SW480 (cell line): ENCODE results near the gene LIME1.
A peak's percentile ranks its signal among the peaks of the same experiment; 100 is the strongest.

ENCODE experiments used
- DNase-seq: peaks from one replicate; pipeline ENCODE4 v3.0.0-alpha.2; 2016; ENCODE audit warnings: low spot score

The LIME1 gene

DNA sequence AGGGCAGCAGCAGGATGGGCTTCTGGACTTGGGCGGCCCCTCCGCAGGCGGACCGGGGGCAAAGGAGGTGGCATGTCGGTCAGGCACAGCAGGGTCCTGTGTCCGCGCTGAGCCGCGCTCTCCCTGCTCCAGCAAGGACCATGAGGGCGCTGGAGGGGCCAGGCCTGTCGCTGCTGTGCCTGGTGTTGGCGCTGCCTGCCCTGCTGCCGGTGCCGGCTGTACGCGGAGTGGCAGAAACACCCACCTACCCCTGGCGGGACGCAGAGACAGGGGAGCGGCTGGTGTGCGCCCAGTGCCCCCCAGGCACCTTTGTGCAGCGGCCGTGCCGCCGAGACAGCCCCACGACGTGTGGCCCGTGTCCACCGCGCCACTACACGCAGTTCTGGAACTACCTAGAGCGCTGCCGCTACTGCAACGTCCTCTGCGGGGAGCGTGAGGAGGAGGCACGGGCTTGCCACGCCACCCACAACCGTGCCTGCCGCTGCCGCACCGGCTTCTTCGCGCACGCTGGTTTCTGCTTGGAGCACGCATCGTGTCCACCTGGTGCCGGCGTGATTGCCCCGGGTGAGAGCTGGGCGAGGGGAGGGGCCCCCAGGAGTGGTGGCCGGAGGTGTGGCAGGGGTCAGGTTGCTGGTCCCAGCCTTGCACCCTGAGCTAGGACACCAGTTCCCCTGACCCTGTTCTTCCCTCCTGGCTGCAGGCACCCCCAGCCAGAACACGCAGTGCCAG is 39.7 kb upstream of the LIME1 start, which contains the start of gene TNFRSF6B:
TSS of gene TNFRSF6B (plus strand) at position 25 of the 729 bp plus-strand sequence. CDS start at position 141, 116 bp downstream.
- DNase-seq: peak; percentile 38

DNA sequence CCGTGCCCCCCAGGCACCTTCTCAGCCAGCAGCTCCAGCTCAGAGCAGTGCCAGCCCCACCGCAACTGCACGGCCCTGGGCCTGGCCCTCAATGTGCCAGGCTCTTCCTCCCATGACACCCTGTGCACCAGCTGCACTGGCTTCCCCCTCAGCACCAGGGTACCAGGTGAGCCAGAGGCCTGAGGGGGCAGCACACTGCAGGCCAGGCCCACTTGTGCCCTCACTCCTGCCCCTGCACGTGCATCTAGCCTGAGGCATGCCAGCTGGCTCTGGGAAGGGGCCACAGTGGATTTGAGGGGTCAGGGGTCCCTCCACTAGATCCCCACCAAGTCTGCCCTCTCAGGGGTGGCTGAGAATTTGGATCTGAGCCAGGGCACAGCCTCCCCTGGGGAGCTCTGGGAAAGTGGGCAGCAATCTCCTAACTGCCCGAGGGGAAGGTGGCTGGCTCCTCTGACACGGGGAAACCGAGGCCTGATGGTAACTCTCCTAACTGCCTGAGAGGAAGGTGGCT is 39.1 kb upstream of the LIME1 start:
- DNase-seq: peak; percentile 64

DNA sequence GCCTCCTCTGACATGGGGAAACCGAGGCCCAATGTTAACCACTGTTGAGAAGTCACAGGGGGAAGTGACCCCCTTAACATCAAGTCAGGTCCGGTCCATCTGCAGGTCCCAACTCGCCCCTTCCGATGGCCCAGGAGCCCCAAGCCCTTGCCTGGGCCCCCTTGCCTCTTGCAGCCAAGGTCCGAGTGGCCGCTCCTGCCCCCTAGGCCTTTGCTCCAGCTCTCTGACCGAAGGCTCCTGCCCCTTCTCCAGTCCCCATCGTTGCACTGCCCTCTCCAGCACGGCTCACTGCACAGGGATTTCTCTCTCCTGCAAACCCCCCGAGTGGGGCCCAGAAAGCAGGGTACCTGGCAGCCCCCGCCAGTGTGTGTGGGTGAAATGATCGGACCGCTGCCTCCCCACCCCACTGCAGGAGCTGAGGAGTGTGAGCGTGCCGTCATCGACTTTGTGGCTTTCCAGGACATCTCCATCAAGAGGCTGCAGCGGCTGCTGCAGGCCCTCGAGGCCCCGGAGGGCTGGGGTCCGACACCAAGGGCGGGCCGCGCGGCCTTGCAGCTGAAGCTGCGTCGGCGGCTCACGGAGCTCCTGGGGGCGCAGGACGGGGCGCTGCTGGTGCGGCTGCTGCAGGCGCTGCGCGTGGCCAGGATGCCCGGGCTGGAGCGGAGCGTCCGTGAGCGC is 38.5 kb upstream of the LIME1 start:
- DNase-seq: no peak

DNA sequence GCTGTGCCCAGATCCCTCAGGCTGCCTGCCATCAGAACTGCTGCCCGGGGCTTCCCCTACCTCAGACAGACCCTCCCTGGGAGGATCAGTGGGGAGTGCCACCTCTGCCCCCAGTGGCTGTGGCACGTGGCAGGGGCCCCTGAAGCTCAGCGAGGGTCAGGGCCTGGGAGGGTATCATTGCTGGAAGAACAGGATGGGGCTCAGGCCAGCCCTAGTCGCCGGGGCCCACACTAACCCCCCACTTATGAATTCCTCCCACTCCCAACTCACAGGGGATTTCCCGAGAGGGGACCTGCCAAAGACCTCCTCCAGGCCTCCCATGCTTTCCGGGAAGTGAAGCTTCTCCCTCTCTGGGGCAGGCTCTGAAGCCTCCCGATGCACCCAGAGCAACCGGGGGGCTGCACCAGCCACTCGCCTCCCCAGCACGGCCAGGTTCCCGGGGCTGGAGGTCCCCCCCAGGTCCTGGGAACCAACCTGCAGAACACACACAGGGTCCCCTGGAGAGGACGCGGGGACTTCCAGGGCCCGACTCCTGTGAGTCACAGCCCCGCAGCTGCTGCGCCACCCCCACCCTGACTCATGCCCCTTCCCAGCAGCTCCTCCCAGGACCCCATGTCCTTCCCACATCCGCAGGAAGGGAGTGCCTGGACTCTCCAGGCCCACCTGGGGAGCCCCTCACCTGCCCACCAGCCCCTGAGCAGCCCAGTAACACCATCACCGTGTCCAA is 37.6 kb upstream of the LIME1 start:
- DNase-seq: peak; percentile 95

DNA sequence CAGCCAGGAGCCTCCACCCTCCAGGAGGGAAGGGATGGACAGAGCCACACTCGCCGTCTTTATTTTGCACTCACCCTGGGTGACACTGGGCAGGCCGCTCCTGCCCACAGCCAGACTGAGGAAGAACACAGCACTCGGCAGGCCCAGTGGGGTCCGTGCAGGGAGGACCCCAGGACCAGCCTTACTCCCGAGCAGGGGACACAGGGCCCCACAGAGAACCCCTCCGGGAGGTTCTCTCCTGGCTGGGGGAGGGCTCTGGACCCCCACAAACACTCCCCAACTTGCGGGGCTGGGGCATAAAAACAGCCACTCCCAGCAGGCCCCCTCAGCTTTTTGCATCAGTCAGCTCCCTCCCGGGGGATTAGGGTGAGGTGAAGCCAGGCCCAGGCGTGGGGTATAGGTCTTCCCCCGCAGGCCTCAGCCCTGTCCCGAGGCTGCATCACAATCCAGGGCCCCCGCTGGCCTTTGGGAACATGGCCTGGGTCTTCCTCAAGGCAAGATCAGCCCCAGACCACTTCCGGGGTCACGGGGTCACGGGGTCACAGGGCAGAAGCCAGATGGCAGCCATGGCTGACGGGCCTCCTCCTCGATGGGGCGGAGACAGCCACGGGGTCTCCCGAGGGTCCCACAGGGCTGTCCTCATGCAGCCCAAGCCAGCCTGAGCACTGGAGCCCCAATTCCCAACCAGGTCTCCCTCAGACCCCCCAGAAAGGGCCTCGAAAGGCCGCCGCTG is 36.8 kb upstream of the LIME1 start:
- no peak for DNase-seq

DNA sequence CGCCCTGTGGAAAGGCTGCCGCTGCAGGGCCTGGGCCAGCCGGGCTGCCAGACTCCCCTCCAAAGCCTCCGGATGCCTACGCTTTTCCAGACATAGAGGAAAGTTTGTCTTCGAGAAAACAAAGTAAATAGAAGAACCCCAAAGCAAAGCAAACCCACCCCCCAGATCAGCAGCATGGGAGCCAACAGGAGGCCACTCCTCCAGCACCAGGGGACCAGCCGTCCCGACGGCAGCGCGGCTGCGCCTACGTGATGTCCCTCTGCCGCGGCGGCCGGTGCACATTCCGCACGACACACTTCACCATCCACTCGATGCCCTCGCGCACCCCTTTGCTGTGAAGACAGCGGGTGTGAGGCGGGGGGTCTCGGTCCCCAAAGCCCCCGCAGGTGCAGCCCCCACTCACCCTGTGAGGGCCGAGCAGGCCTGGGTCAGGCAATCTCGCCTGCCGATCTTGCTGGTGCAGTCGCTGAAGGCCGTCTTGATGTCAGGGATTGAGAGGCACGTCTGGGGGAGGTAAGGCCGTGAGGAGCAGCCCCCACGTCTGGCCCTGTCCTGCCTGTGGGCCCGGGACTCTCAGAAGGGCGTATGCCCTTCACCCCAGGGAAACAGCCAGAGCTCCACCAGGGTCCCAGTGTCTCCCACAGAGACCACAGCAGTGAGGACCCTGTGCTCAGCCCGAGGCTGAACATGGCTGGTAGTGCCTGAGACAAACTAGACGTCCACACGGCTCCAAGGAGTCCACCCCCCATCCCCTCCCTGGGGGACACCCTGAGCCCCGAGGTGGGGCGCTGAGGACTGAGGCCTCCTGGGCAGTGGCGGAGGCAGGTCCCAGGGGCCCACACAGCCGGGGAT is 36.0 kb upstream of the LIME1 start:
- no peak for DNase-seq

DNA sequence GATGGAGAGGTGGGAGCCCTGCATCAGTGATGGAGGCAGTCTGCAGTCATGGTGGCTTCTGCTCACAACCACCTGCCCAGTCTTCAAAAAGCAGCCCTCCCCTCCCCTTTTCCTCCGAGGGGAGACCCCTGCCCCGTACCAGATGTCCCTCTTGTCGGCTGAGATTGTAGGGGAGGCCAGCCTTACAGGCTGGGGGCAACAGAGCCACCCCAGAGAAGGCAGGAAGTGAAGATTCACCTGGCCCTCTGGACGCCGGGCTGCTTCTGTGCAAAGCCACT is 35.5 kb upstream of the LIME1 start:
- no peak for DNase-seq

DNA sequence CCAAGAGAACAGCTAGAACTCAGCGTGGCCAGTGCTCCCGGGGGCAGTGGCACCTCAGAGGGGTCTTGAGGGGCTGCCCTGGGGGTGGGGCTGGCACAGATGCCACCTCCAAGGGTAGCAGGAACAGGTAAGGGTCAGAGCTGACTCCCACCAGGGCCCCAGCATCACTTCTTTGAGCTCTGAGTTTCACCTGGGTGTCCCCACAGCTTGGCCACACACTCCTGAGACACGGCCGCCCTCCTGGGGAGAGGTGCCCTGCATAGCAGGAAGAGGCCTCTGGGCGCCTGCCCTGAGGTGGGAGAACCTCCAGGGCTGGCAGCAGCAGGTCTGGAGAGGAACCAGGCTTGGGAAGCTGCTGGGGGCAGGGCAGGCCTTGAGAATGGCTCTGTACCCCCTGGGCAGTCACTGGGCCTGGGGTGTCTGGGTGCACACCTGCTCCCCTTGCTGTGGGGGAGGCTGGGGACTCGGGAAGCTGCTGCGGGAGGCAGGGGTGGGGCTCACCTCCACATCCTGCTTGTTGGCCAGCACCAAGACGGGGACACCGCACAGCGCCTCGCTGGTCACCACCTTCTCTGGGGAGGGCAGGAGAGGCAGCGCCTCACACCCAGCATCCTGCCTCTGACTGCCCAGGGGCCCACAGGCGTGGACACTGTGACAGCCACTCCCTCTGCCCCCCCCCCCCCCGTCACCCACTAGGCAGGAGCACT is 35.0 kb upstream of the LIME1 start:
- no peak for DNase-seq

DNA sequence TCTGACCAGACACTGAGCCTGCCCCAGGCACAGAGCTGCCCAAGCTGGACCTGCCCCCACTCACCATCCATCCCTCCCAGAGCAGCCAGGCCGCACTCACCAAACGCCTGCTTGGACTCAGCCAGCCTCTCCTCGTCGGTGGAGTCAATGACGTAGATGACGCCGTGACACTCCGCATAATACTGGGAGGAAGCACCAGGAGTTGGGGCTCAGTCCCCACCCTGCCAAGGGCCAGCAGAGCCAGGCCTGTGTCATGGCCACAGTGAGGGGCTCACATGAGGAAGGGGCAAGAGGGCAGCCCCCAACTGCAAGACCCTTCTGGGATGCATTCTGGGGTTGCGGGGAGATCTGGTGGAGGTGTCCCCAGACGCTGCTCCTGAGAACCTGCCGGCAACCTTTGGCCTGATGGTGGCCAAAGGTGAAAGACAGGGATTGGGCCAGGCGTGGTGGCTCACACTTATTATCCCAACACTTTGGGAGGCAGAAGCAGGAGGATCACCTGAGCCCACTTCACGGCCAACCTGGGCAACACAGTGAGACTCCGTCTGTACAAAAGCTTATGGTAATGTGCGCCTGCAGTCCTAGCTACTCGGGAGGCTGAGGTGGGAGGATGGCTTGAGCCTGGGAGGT is 34.3 kb upstream of the LIME1 start:
- DNase-seq: no peak

DNA sequence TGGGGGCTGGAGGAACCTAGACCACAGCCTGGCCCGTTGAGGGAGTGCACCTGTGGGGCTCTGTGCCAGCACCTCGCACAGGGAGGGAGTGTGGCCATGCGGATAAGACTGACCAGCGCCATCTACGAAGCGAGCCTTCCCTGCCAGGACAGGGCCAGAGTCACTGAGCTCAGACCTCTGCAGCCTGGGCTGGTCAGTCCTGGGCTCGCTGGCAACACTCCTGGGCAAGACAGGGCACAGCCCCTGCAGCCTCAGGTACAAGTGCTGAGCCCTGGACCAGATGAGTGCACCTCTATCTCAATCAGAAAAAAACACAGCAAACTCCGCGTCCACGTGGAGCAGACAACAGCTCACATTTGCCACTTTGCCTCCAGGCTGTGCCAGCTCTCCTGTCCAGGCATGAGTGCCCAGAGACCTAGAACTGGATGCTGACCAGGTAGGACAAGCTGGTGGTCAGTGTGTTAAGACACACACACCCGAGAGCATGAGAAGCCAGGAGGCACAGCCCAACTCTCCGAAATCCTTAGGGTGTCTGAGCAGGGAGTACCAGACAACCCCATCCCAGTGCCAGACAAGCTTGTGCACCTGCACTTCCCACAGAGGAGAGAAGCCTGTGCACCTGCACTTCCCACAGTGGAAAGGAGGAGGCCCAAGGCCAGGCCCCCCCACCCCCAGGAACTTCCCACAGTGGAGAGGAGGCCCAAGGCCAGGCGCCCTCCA is 33.6 kb upstream of the LIME1 start:
- no peak for DNase-seq

DNA sequence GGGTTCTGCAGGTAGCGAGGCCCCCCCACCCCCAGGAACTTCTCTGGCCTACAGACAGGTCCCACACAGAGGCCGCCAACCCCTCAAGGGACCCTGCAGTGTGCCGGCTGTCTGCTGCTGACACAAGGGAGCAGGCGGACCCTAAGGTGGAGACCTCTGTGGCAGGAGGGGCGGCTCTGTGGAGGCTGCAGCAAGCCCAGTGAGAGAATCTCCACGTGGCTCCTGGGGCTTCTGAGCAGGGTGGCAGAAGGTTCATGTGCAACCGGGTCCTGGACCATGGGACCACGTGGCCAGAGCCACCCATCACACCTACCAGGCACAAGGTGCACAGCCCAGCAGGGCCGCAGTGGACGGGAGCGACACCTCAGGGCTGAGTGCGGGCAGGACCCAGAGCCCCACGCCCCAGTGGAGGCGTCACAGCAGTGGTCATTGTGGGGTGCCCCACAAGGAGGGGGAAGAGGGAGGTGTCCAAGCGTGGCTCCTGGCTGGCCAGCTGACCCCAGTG is 32.9 kb upstream of the LIME1 start:
- no peak for DNase-seq

DNA sequence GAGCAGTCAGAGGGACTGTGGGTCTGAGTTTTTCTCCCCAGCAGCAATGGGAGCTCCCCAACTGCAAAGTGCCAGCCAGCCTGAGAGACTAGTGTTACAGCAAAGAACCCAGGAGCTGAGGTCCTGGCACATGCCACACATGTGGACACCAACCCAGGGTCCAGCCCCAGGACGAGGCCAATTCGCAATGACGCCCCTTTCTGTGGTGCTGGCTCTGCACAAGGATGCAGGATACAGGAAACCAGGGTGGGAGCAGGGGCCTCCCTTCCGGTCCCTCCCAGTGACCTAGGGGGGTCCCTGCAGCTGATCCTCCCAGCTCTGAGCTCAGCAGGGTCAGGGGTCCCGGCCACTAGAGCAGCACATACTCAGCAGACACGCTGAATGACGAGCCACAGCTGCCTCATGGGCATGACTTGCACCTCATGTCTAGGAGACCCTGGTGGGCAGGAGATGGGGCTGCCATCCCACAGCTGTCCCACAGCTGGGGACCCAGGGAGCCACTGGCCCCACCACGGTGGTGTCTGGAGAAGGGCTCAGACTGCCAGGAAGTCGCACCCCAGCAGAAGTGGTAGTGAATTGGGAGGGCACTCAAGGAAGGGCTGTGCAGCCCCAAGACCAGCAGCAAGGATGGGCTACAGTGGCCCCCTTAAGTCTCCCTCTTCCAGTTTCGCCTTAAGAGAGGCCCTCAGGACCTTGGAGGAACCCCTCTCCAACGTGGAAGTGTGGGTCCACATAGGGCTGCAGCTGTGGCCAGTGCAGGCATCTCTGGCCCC is 32.3 kb upstream of the LIME1 start:
- no peak for DNase-seq

DNA sequence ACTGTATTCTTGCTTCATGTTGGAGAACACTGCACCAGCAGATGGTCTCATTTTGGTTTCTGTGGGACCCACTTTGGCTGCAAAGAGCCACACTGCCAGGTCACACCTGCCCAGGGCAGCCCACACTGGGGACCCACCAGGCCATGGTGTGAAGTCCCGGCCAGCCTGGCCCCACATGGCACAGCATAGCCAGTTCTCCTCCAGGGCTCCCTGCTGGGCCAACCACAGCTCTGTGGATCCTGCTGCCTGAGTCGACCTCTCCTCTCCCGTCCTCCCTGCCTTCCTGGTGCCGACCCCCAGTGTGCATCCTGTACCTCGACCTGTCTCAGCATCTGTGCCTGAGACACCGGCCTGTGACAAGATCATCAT is 31.7 kb upstream of the LIME1 start:
- DNase-seq: no peak

DNA sequence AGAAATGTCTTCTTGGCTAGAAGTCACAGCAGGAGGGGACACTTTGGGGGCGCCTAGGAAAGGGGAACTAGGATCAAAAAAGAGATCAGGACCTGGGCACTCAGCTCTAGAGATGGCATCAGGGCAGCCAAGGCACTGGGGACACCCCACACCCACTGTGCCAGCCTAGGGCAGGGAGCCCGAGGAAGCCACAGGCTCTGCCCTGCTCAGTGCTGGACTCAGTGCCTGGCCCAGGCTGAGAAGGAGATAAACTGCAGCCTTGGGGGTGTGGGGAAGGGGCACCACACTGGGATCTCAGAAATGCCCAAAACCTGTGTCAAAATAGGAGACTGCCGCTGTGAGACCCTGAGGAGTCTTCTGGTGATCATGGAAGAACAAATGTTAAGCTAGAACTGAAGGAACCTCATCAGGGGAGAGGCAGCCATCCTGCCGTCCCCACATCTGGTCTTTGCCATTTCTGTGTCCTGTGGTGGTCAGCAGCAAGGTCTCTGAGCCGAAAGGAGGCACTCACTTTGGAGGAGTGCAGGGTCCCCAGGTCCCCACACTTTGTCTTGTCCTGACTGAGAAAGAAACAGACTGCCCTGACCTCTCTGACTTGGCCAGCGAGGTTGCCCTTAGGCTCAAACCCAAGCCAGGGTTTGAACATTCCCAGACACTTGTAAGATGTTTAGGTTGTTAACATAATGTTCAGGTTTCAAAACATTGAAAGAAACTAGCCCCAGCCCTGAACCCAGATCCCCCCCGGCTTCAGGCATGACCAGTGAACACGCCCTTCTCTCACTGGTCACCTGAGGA is 31.0 kb upstream of the LIME1 start:
- DNase-seq: no peak

DNA sequence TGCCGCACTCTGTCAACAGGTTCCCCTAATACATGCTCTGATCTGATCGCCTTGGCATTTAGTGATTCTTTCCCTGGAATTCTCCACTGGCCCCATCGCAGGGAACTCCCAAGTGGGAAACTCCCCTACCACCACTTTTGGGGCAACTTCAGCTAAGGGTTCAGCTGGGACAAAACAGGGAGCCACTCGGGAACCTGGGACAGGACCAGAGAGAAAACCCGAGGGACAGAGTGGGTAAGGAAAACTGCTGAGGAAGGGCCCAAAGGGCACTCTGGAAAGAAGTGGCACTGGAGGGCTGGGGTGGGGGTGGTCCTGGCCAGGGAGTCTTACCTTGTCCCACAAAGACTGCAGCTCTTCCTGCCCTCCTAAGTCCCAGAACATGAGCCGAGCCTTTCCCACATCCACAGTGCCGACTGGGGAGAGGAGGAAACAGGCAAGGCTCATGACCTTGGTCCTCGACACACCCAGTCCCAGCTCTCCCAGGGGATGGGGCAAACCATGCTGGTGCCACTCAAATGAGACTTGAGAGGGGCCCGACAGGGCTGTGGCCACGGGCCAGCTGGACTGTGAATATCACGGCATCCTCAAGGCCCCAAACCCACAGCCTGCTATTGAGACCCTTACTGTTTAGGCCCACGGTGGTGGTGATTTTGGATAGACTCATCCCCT is 30.3 kb upstream of the LIME1 start:
- no peak for DNase-seq

DNA sequence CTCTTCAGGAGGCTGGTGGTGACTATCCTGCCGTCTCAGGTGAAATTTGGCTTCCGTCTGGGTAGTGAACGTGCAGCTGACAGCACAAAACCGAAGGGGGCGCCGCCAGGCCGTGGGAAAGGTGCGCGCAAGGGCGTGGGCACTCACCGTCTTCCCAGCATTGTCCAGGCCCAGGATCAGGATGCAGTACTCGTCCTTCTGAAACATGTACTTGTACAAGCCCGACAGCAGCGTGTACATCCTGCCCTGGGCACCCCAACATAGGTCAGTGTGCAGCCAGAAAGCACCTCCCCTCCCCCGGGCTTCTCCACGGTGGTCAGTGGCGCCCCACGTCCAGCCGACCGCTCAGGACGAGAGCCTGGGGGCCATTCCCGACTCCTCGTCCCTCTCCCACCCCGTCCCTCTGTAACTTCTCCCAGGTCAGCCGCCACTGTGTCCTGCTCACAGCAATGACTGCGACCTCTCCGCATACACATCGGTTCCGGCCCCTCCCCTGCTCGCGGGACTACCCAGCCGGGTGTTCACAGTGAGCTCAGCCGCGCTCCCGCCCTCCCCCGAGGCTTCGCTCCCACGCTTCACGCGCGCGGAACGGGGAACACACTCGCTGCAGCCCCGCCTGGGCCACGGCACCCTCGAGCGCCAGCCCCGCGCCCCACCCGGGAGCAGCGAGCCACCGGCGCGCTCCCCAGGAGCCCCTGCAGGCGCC is 29.5 kb upstream of the LIME1 start:
- peak; percentile 84 for DNase-seq
